GM18517 (cell line): ENCODE results near the gene TADA1.
"Not testable (repeated sequence)": the region's sequence is repeated elsewhere in the genome, so short reads cannot be mapped to it uniquely, and the experiment has no call there.

Experiments used
- ATAC-seq: cut with Tn5 transposase; IDR thresholded peaks from one replicate; pipeline ENCODE4 v1.9.1; 2021; ENCODE audit warnings: mild to moderate bottlenecking, moderate library complexity; ENCODE audit not compliant: unreplicated experiment

TADA1 gene

GRCh38 chr1:166895766-166896165, 19.7 kb upstream of the TADA1 start:
- no peak for ATAC-seq

DNA sequence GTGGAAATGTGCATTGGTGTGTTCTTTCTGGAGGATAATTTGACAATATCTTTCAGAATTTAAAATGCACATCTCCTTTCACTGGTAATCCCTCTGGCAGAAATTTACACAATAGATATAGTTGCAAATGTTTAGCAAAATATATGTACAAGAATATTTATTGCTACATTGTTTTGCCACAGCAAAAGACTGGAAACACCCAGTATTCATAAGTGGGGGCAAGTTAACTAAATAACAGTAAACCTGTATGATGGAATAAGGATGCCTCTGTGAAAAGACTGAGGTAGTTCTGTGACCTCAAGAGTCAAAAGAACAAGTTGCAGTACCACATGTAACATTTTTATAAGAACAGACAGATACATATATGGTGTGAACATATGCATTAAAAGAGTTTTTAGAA, 13.7 kb upstream of the TADA1 start:
- ATAC-seq: no peak

GRCh38 chr1:166888373-166889111, 12.5 kb upstream of the TADA1 start:
- ATAC-seq: no peak

DNA sequence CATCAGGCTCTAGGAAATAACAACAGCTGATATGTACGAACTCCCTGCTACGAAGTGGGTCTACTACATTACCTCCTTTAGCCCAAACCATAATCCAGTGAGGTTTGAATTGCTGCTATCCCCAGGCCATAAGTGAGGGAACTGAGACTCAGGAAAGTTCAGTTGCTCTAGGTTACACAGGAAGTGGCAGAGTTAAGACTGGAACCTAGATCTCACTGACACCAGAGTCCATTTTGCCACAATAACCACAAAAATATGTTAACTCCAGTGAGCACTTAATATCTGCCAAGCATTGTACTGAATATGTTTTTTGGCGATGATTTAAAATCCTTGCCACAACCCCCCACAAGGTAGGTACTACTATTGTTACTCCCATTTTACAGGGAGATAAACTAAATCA, 8.9 kb upstream of the TADA1 start:
- no peak for ATAC-seq

DNA sequence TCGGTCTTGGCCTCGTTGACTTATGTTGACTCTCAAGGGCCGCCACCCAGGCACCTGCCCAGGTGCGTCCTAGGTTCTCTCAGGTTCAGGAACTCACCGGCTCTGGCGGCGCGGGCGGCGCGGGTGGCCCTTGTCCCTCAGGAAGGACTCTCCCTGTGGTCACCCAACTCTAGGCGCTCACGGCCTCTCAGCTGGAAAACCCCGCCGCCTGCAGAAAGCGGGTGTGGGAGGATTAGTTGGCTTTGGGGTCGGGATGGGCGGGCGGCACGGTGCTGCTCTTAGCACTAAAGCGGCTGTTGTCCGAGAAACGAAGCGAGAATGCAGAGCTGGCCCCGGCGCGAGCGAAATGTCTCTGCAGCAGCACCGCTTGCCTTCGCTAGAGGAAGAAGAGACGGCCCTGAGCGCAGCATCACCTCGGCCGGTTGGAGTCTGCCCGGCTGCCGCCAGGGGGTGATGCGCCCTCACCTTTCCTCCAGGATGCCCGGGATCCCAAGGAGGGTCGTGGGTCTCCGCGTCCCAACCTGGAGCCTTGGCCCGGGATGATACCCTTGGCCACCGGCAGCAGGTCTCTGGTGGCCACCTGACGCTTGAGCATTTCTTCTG, 8.1 kb upstream of the TADA1 start:
- ATAC-seq: no peak

DNA sequence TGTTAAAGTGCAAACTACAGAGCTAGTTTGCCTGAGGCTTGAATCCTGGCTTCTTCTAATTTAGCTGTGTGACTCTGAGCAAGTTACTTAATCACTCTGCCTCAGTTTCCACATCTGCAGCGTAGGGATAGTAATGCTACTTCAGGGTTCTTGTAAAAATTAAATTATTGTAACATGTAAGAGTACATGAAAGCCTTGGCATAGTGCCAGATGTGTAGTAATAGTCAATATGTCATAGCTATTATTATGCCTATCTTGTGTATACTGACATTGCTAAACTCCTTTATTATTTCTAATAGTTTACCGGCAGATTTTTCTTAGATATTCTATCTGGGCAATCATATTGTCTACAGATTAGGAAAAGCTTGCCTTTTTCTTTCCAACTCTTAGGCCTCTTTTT, 6.8 kb upstream of the TADA1 start:
- no peak for ATAC-seq

- not testable (repeated sequence) for ATAC-seq
Measured at GRCh38 chr1:166878173-166878917, 2.3 kb upstream of the TADA1 start.

DNA sequence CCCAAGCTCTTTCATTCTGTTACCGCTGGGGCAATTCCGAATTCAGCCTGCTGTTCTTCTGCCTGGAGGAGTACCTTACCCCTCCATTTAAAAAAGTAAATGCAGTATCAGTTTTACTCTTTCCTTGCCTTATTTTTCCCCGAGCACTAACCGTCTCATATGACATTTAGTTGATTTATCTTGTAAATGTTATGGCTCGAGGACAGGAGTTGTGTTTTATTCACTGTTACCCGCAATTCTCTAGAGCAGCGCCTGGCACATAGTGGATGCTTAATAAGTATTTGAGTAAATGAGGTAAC, 425 bp upstream of the TADA1 start:
- peak; percentile 7 for ATAC-seq

DNA sequence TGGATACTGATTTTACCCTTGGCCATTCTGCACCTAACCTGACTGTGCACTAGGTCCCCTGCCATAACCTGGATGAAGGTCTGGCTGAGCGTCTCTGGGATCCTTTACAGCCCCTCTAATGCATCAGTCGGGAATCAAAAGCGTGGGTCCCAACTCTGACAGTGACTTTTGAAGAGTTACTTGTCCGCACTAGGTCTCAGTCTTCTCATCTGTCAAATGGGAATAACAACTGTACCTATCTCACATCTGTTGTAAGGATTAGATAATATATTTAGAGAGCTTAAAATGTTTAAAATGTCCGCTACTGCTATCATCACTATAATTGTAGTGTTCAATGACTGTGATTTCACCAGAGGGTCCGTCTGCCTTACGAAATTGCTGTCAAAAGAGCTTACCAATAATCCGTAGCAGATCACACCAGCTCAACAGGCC, 746 bp downstream of the TADA1 start:
- ATAC-seq: no peak

DNA sequence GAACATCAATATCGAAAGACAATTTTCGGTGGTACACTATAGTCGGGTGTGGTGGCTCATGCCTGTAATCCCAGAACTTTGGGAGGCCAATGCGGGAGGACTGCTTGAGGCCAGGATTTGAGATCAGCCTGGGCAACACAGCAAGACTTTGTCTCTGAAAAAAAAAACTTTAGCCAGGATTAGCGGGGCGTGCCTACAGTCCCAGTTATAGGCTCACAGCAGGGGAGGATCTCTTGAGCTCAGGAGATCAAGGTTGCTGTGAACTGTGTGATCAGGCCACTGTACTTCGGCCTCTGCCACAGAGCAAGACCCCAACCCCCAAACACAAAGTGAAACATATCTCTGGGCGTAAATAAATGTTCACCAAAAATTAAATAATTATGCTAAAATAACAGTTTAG, 1.6 kb downstream of the TADA1 start:
- ATAC-seq: no peak

- no peak for ATAC-seq
Measured at GRCh38 chr1:166870584-166870983, 5.5 kb downstream of the TADA1 start.

GRCh38 chr1:166869318-166870099, 6.6 kb downstream of the TADA1 start:
- ATAC-seq: no peak

DNA sequence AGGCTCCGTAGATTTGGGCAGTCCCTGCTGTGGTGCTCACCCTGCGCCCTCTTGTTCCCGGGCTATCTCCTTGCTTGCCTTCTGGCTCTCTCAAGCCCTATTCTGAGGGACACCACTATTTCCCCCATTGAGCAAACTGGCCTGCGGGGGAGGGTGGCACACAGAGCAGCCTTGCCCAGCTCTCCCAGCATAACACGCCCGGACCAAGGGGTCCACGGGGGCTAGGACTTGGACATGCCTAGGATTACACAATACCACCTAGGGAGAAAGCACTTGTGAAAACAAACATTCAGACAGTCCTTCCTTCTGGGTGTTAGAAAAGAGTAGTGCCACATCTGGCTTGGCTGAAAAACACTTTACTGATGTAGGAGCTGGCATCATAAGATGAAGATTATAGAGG, 7.4 kb downstream of the TADA1 start:
- no peak for ATAC-seq

- no peak for ATAC-seq
Measured at GRCh38 chr1:166865926-166866325, 10.1 kb downstream of the TADA1 start.

DNA sequence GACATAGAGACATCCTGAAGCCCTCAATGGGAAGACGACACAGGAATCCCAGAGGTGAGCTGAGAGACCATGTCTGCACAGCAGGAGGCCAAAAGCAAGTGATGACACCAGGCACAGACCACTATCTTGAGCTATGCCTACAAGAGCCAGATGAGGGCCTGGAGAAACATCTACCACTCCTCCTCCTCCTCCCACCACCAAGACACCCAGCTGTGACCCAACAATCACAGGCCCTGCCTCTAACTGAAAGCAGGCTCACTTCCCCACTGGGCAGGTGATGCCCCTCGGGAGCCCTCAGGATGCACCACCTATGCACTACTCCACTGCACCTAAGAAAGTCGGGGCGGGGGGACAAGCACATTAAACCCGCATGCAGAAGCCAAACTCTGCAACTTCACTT, 16.5 kb downstream of the TADA1 start:
- no peak for ATAC-seq

- no peak for ATAC-seq
Measured at GRCh38 chr1:166858726-166859419, 17.2 kb downstream of the TADA1 start.

DNA sequence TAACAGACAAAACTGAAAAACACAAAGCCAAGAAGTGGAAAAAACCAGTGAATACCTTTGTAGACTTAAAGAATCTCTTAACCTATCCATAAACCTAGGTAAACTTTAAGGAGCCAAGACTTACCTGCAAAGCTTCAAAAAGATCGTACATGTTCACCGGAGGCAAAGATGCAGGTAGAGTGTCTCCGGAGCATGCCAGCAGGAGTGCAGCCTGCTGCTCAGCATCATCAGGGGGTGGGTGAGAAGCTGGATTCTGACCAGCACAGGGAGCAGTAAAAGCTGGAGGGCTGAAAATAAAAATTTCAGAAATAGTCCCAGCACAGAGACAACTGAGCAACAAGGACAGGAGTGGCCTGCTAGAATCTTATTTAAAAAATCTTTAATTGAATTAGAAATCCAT, 18.1 kb downstream of the TADA1 start:
- ATAC-seq: no peak

DNA sequence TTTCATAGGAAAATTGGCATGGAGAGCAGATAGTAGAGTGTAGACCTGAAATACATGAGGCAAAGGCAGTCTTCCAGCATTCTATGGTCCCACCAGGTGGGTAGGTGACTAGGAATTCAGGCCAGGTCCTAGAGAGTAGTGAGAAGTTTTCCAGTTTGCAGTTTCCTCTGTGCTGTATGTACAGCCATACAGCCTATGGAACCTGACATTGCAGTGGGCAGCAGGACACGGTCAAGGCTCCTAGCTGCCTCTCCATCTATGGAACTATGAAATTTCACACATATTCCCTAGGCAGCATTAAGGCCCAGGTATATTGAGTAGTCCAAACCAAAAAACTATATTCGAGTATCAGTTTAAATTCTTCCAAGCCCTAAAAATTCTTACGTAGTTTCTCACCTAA, 20.5 kb downstream of the TADA1 start:
- no peak for ATAC-seq

DNA sequence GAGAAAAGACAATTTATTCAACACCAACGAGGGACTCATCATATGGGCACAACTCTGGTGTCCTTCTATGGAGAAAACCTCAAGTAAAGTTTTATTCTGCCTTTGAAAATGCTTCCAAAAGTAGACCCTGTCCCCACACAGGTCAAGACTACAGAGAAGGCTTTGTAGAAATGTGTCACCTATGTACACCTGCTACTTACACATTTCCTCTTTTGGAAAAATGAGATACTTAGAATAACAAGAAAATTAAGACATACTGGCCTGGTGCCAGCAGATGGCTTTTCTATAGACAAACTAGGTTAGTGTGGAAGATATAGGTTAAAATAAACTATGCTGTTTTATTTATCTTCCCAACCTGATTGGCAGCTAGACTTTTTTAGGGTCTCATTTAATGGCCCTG, 23.1 kb downstream of the TADA1 start:
- no peak for ATAC-seq

DNA sequence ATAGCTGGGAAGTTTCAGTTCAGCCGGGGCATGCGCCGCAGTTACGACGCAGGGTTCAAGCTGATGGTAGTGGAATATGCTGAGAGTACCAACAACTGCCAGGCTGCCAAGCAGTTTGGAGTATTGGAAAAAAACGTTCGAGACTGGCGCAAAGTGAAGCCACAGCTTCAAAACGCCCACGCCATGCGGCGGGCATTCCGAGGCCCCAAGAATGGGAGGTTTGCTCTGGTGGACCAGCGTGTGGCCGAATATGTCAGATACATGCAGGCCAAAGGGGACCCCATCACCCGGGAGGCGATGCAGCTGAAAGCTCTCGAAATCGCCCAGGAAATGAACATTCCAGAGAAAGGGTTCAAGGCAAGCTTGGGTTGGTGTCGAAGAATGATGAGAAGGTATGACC, 26.9 kb downstream of the TADA1 start:
- ATAC-seq: no peak

DNA sequence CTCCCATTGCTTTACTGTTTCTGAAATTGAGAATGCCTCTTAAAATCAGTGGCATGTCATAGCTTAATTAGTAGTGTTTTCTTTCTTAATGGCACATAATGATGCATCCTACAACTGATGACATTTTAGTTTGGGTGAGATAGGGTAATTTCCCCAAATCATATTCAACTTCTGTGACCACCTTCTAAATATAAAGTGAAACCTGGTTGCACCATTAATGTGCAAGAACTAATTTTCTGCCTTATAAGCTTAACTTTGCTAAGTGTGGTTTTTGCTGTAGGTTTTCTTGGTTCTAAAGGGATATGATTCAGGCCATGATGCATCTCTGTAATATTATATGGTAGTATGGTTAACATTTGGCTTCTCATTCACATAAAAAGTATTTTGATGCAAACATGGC, 27.9 kb downstream of the TADA1 start:
- no peak for ATAC-seq
